ENCODE measurements around the gene RGS17.

GRCh38 chr6:153088796-153089195, 42.3 kb downstream of the RGS17 start:
- TF ChIP-seq CTCF (IDR thresholded peaks at IDR 0.05) = no peak
- no peak for TF ChIP-seq POLR2AphosphoS5 (IDR thresholded peaks at IDR 0.05)

Measured in transverse colon (tissue), 4 donors.